Hepatic stellate cell (primary cell): ENCODE data around the gene VASN.

Source experiments
- DNase-seq: peaks from one replicate; pipeline ENCODE4 v3.0.0; 2011; ENCODE audit warnings: low spot score

Gene VASN

DNA sequence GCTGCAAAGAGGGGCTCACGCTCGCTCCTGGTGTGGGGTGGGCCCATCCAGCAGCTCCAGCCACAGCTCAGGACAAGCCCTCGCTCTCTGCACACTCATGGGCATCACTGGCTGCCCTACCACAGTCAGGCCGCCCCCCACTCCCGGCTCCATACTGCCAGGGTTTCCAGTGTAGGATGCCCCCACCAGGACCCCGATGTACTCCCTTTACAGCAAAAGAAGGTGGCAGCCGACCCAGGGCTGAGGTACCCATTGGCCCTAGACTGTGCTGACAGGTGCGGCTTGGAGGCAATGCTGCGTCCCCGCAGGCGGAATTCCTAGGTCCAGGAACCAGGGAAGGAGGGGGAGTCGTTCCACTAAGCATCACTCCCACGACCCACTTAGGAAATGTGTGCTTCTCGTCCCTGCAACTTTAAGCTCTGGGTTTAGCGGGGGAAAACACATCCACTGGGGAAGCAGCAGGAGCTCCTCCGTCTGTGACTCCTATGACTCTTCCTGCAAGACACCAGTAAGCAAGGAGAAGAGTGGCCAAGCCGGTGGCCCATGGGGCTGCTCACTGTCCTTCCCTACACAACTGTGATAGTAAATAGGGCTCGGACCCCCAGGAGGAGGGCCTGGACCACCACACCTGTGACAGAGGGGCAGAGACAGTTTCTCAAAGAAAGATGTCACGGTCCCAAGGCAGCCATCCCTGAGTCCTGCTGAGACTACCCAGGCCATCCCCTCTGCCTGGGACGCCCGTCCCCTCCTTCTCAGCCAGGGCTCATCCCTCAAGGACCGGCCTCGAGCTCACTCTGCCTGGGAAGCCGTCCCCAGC lies 31.7 kb downstream of the VASN start:
- DNase-seq, result no peak

DNA sequence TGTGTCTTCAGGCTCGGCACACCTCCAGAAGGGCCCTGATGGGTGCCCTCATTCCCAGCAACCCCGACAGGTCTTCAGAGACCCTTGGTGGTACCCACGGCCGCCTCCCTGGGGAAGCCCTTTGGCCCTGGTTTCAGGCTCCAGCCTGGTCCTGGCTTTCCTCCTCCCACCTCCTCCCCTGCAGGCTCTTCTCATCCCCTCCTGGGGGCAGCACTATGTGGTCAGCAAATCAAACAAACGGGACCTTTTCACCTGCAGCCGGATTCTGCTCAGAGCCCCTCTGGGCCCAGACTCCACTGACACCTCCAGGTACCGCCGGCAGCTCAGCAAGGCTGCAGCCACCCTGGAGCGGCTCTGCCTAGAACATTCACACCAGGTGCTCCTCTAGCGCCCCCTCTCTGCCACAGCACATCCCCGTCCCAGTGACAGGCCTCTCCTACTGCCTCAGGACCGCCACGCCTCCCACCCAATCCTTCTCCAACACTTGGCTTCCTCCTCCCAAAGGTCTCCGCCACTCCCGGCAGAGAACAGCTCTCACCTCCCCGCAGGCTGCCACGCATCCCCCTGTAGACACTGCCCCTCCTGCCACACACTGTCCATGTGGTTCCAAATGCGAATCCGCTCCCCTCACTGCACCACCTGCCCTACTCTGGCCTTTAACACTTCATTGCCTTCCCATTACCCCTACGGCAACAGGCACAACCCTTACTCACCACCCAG lies 32.8 kb downstream of the VASN start:
- DNase-seq, result no peak

DNA sequence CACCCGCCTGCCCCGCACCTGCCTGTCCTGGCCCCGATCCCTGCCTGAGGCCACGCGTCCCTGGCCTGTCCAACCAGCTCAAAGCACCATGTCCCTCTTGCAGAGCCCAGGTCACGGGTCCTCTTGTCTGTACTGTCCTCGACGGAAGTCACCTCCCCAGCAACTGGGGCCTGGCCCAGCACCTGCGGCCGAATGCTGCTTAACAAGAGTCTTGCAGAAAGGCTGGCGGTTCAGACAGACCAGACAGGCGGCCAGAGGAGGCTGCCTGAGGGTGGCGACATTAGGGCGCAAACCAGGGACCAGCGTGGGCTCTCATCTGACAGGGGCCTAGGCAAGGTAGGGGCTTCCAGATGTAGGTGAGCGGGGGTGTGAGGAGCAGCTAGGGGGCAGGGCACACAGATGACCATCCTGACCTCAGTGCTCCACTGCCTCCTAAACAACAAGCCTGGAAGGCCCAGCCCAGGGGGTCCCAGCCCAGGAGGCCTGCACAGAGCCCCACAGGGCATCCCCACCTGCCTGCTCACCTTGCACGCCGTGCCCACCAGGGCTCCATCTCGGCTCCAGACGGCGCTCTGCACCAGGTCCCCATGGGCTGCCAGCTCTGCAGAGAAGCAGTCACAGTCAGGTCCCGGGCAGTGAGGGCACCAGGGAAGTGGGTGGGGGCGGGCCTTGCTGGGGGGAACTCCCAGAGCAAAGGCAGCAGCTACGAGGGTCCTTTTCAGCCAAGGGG lies 33.5 kb downstream of the VASN start:
- no peak for DNase-seq

DNA sequence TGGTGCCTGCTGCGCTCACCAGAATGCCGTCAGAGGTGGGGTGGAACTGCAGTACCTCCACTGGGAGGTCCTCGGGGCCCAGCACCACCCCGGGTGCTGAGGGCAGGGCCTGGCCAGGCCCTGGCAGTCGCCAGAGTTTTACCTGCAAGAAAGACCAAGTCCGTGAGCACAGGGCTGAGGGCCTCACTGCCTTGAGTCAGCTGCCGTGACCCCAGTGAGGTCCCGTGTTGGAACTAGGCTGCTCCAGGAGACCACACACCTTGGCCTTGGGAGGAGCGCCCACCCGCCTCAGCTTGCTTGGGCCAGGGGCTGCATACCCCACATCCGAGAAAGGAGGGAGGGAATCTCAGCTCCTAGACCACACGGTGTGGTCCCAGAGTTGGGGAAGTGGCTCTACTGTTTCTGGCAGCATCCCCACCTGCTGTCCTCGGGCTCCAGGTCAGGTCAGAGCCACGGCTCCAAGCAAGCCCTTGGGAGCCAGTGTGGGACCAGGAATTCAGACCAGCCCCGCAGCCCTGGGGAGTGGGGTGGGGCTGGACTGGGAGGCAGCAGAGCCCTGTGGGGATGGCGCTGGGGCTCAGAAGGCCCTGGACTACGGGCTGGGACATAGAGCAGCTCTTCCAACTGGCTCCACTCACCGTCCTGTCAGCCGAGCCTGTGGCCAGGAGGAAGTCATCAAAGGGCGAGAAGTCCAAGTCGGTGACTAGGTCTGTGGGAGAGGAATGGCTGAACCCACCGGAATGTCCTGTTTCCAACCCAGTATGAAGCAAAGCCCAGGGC lies 36.1 kb downstream of the VASN start:
- peak; percentile 91 for DNase-seq

DNA sequence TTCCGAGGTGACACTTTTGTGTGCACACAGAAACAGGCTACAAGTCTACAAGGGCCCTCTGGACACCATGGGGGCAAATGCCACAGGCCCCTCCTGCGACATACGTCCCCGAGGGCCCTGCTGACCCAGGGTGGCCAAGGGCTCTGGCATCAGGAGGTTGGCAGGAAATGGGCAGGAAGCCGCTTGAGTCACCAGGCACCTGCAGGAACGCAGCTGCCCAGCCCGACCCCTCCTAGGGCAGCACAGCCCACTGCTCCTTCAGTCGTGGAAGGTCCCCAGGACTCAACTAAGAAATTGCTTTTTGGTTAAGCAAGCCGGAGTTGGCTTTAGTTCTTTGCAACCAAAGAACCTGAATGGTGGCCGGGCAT lies 36.7 kb downstream of the VASN start:
- no peak for DNase-seq

DNA sequence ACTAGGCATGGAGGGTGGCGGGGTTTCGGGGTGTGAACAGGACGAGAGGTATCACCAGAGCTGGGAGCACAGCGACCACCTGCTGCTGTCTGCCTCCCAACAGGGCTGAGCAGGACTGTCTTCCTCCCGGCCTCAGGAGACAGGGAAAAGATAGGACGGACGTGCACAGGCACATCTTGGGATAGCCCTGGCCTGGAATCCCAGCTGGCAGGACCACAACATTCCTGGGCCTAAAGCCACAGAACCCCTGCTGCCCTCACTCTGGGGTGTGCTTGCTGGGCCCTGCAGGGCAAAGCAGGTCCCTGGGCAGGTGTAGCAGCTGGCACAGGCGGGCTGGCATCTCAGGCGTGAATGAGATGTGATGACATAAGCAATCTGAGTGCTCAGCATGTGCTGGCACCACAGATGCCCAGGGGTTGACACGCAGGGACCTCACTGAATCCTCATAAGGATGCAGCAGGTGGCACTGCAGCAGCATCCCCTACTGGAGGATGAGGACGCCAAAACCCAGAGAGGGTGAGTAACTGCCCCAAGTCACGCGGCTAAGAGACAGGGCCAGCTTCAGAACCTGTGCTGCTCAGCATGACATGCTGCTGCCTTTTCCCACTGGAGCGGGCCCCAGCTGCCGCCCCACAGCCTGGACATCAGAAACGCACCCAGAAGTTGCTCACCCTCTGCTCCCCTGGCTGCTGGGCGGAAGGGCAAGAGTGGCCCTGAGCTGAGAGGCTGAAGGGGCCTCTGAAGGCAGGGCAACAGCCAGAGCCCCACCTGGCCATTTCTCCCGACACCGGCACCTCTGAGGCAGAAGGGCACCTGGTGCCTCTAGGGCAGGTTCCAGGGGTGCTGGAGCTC lies 37.7 kb downstream of the VASN start:
- peak; percentile 37 for DNase-seq

DNA sequence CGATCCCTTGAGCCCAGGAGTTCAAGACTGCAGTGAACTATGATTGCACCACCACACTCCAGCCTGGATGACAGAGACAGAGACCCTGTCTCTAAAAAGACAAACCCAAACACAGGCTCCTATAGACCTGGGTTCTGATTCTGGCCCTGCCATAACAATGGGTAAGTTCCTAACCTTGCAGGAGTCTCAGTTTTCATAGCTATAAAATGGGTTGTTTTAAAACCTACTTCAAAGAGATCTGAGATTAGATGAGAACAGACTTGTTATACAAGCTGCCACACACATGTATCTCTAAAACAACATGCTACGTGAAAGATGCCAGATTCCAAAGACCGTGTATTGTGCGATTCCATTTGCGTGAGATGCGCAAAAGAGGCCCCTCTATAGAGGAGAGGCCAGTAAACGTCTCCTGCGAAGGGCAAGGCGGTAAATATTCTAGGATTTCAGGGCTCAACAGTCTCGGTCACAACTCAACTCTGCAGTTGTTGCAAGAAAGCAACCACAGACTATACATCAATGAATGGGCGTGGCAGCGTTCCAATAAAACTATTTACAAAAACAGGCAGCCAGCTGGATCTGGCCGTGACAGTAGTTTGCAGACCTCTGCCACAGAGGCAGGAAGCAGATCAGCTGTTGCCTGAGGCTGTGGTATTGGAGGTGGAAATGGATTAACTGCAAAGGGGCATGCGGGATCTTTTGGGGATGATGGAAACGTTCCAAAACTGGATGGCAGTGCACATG lies 38.9 kb downstream of the VASN start:
- peak; percentile 82 for DNase-seq

DNA sequence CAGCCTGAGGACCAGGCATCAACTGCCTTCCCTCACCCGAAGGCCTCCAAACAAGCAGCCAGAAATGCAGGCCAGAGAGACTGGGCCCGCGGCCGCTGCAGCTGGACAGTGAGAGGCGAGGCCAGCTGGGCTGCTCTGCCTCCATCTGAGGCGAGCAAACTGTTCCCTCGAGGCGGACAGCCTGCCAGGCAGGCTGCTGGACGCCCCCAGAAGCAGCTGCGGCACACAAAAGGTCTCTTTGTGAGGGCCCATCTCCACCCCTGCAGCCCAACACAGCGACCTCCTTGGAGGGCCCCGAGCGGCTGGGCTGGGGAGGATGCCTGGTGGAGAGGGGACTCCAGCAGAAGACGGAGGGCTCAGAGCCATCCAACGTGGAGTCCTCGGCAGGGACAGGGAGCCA lies 40.0 kb downstream of the VASN start:
- no peak for DNase-seq

DNA sequence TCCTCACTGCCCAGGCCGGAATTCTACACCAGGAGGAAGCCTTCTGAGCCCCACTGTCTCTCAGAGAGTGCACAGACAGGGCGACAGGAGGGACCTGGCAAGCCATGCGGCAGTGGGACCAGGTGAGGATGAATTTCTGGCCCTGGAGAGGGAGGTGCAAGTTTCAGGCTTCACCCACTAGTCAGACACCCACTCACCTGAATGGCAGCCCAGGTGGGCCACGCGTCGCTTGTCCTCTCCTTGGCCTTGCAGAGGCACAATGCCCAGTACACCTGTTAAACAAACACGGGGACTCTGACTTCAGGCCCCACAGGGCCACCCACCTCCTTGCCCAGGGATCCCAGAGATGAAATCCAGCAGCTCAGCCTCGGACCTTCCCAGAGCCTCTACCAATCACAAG lies 40.5 kb downstream of the VASN start:
- DNase-seq, result no peak

DNA sequence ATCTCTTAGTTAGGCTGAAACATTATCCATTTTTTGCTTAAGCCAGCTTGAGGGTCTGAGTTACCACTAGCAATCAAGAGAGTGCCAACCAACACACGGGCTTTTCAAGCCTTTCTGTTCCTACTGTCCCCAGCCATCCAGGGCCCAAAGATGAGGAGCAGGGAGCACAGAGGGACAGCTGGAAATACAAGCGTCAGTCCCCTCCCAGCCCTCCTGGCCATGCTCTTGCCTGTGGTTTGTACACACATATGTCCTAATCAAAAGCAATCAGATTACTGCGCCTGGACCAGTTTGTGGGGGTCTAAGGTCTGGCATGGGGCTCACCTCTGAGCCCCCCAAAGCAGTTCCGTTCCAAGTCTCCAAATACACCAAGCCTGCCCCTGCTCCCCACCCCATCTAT lies 41.2 kb downstream of the VASN start:
- no peak for DNase-seq

DNA sequence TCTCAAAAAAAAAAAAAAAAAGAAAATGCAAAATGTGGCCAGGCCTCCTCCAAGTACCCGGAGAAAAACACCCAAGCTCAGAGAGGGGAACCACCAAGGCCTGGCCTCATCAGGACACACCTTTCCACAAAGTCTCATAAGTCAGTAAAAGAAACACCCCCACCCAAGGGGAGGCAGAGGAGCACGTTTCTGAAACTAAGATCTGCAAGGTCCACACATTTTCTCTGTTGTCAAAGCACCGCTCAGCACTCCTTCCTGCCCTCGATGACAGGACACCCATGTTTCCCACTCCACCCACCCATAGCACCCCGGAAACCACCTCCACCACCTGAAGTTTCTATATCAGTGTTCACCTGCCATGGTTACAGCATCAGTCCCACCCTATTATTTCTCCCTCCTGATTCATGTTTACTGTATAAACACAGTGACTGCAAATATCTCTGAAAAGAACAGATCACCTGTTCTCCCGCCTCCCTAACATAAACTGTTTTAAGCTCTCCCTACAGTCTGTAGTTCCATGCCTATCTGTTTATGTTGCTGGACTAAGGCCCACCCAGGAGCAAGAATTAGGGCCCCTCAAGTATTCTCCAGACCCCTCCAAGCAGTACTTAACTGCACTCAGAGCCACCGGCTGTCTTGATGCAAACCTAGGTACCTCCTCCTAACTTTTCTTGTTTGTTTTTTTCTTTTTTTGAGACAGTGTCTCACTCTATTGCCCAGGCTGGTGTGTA lies 42.7 kb downstream of the VASN start:
- DNase-seq, result no peak

DNA sequence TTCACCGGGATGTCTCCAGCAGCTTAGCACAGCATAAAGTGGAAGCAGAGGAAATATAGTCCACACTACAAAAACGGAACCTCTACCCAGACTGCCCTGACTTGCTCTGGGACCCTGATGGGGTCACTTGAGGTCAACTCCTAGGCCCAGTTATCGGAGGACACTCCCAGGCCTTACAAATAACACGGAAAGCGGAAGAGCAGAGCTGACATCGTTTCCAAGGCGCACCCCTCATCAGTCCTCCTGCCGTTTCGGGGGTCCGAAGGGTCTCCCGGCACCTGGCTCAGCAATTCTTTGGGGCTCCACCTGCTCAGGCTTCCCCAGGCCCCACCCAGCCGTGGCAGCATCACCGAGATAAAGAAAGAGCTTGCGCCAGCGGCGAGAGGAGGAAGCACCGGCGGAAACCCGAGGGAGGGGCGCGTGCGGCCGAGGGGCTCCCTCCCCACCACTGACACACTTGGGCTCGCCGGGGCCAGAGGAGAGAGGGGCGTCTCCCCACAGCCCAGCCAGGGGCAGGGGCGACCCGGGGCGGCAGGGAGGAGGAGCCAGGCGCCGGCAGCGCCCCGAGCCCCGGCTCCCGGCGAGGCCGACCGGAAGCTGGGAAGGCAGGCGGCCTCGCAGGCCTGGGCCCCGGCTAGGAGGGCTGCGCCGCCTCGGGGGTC lies 44.0 kb downstream of the VASN start:
- DNase-seq, result no peak

DNA sequence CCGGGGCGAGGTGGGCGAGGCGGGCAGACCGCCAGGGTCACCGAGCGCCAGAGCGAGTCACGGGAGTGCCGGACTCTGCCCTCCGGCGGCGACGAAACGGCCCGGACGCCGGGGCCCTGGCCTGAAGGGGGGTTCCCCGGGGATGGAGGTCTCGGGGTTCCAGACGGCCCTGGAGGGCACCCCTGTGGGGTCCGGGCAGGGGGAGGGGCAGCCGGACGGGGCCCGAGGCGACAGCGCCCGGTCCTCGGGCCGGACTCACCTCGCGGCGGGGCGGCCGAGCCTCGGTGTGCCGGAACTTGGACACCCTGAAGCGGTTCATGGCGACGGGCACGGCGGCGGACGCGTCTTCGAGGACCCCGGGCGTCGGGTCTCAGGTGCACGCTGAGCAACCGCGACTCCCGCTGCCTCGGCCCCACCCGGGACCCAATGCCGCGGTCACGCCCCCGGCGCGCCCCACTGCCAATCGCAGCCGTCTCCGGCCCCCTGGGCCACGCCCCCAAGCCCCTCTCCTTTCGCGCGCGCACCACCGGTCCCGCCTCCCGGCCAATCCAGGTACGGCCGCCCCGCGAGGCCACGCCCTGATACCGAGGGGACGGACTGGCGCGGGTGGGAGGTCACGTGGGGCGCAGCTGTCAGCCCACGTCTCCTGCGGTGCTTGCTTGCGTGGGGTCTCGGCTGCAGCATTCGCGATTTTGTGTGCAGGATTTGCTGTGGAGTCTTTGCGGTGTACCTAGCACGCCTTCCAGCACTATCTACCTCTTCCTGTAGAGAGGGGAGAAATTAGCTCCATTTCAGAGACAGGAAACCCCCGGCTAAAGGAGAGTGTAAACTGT lies 44.8 kb downstream of the VASN start, which contains the start of gene CORO7:
Gene CORO7, minus strand, starts transcription at position 397 of the 833 bp plus-strand sequence. Its CDS starts 78 bp downstream, at position 319.
- peak; percentile 93 for DNase-seq

DNA sequence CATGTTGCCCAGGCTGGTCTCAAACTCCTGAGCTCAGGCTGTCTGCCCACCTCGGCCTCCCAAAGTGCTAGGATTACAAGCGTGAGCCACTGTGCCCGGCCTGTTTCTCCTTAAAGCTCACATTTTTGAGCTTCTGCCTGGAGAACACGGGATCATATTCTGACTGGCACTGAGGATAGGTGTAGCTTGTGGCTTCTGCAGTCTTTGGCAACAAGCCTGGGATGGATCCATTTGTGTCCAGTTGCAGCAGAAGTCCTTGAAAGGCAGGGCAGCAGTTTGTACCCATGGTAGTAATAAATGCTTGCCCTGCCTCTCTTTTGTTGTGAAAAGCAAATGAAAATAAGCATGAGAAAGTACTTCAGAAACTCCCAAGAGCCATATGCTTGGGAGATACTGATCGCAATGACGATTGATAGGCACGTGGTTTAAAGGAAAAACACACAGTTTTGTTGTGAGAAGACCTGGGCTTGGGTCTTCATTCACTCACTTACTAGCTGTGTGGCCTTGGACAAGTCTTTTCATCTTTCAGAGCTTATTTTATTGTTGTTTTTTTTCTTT lies 47.8 kb downstream of the VASN start:
- DNase-seq, result no peak

DNA sequence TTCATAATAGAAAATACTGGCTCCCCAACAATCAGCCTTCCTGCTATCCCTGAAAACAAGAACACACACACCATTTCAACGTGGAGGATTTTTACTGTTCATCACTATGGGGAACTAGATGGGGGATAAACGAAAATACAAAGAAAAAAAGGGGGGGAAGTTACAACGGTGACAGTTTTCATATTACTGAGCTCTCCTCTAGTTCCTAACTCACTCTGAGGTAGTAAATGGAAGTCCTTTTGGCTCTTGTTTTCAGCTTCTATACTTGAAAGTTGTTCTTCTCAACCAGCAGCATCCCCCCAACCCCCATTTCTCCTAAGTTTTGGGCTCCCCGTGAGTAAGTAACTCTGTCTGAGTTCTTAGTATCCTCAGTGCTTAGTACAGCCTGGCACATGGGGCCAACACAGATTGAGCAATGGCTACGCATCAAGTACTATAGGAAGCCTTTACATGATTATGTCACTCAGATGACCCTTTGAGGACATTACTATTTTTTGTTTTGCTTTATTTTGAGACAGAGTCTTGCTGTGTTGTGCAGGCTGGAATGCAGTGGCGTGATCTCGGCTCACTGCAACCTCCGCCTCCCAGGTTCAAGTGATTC lies 49.0 kb downstream of the VASN start:
- DNase-seq, result no peak

DNA sequence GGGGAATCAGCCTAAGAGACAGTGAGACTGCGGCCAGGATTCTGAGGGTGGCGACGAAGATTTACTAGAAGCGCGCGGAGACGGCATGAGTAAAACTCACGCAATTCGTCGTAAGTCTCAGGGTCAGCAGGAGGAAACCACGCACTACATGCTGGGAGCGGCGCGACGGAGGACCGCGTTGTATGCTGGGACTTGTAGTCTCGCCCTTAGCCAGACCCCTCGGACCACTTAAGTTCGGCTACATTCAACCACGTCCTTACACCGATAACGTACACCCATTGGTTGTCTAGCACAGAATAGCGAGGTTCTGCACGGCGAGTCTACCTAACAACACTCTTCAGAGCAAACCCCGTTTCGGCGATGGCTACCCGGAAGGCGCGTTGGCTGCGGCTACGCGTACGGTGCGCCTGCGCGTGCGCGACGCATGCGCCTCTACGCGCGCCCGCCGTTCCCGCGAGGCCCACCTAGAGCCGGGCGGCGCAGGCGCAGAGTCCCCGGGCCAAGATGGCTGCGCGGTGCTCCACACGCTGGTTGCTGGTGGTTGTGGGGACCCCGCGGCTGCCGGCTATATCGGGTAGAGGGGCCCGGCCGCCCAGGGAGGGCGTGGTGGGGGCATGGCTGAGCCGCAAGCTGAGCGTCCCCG lies 53.9 kb downstream of the VASN start, which contains the start of gene DNAJA3:
Gene DNAJA3, plus strand, starts transcription at position 491 of the 643 bp plus-strand sequence. Its CDS starts 14 bp downstream, at position 505.
- DNase-seq, result peak; percentile 99
